ENCODE measurements around the gene DPPA5.

GRCh38 chr6:73309785-73310502 lies 44.1 kb downstream of the DPPA5 start:
- TF ChIP-seq POLR2A (IDR thresholded peaks at IDR 0.05) (no peak), CTCF (IDR thresholded peaks at IDR 0.05) (no peak)
